Suprapubic skin (tissue), 4 donors: Measurements from ENCODE around the gene ASRGL1. TPM values are rescaled to one million over a fixed set of nuclear protein-coding genes. Genes with fewer than 3 reads are reported as not detected.
"Not testable (repeated sequence)": the region's sequence is repeated elsewhere in the genome, so short reads cannot be mapped to it uniquely, and the experiment has no call there.

Experiments
- DNase-seq, 2 donors: peaks; one replicate each; pipeline ENCODE4 v3.0.0-alpha.2; 2019; ENCODE audit warnings: low spot score in 2 of 2
- H3K27ac ChIP-seq: fragments of 200-600 bp; sonication (generic); one replicate; pipeline ENCODE4 v1.5.1; 2019
- H3K27me3 ChIP-seq: fragments of 200-600 bp; sonication (generic); one replicate; pipeline ENCODE4 v1.5.1; 2019
- H3K36me3 ChIP-seq: fragments of 200-600 bp; sonication (generic); one replicate; pipeline ENCODE4 v1.5.1; 2019
- H3K4me1 ChIP-seq: fragments of 200-600 bp; sonication (generic); one replicate; pipeline ENCODE4 v1.5.1; 2019
- H3K4me3 ChIP-seq: fragments of 200-600 bp; sonication (generic); one replicate; pipeline ENCODE4 v1.5.1; 2019; ENCODE audit warnings: mild to moderate bottlenecking
- H3K9me3 ChIP-seq: fragments of 200-600 bp; sonication (generic); one replicate; pipeline ENCODE4 v1.5.1; 2019
- CTCF ChIP-seq, 2 donors: fragments of 200-600 bp in 1 of 2; fragments of 450-650 bp in 1 of 2; sonication (generic) in 1 of 2; IDR thresholded peaks; one replicate each; pipeline ENCODE4 v1.5.1; 2016 to 2019; ENCODE audit warnings: antibody characterized with exemption in 2 of 2, mild to moderate bottlenecking in 1 of 2, moderate library complexity in 1 of 2
- EP300 ChIP-seq: sonication (generic); formaldehyde crosslinking; IDR thresholded peaks from one replicate; pipeline ENCODE4 v1.6.1; 2017; ENCODE audit warnings: antibody characterized with exemption
- POLR2A ChIP-seq, 2 donors: fragments of 450-650 bp; IDR thresholded peaks; one replicate each; pipeline ENCODE4 v1.6.1; 2017; ENCODE audit warnings: antibody characterized with exemption in 2 of 2, mild to moderate bottlenecking in 2 of 2, moderate library complexity in 2 of 2
- POLR2AphosphoS5 ChIP-seq, 3 donors: sonication (generic); formaldehyde crosslinking; IDR thresholded peaks; one replicate each; pipeline ENCODE4 v1.6.1; 2017; ENCODE audit warnings: antibody characterized with exemption in 3 of 3
- WGBS: methylation state at CpG from one replicate; pipeline ENCODE4 v1.1.5; 2018; 5-methylcytosine and 5-hydroxymethylcytosine counted together
- total RNA-seq, 4 donors: library from RNA; depleted of rRNA; stranded (reverse); fragments of >200 nt; gene quantifications; one replicate each; pipeline ENCODE4 v1.1.0, GENCODE V29; 2016

ASRGL1 gene
- total RNA-seq, 4 donors from 2014 or later, result 2.5 to 10.5 (median 5.2) TPM

- H3K9me3 ChIP-seq, result no peaks in the 10 kb centered on the region
- WGBS, result 56% methylated on average over 4 of the region's 4 CpGs
- H3K27me3 ChIP-seq, result no peaks in the 10 kb centered on the region
- no peaks in the 10 kb centered on the region for H3K4me1 ChIP-seq
- TF ChIP-seq CTCF (IDR thresholded peaks at IDR 0.05), result no peak
- TF ChIP-seq EP300, result no peak
- no peak for TF ChIP-seq POLR2AphosphoS5 (IDR thresholded peaks at IDR 0.05)
- TF ChIP-seq POLR2A (IDR thresholded peaks at IDR 0.05), result no peak
- H3K4me3 ChIP-seq, result no peak overlapping the region
- no peak for DNase-seq
- no peak overlapping the region for H3K27ac ChIP-seq
- H3K36me3 ChIP-seq, result no peaks in the 10 kb centered on the region
Observed at GRCh38 chr11:62360685-62361084, 23.4 kb downstream of the ASRGL1 start.

GRCh38 chr11:62368861-62369477, 31.7 kb downstream of the ASRGL1 start:
- H3K4me3 ChIP-seq, H3K27ac ChIP-seq, H3K4me1 ChIP-seq, DNase-seq, H3K9me3 ChIP-seq, H3K27me3 ChIP-seq, H3K36me3 ChIP-seq: not testable (repeated sequence)
- WGBS, result 83% methylated on average over 7 of the region's 7 CpGs

- H3K4me1 ChIP-seq, result no peaks in the 10 kb centered on the region
- no peaks in the 10 kb centered on the region for H3K27me3 ChIP-seq
- TF ChIP-seq EP300 (no peak), CTCF (IDR thresholded peaks at IDR 0.05) (no peak)
- no peaks in the 10 kb centered on the region for H3K36me3 ChIP-seq
- WGBS, result 76% methylated on average over 30 of the region's 39 CpGs
- H3K9me3 ChIP-seq, result no peaks in the 10 kb centered on the region
- no peak for DNase-seq
- no peak overlapping the region for H3K27ac ChIP-seq
- no peak overlapping the region for H3K4me3 ChIP-seq
Observed at GRCh38 chr11:62370743-62371440, 33.6 kb downstream of the ASRGL1 start.

GRCh38 chr11:62372871-62373270, 35.6 kb downstream of the ASRGL1 start:
- no peak overlapping the region for H3K4me3 ChIP-seq
- H3K27ac ChIP-seq, result no peak overlapping the region
- DNase-seq, result no peak
- H3K36me3 ChIP-seq, result no peaks in the 10 kb centered on the region
- H3K4me1 ChIP-seq, result no peaks in the 10 kb centered on the region
- no peak for TF ChIP-seq POLR2AphosphoS5 (IDR thresholded peaks at IDR 0.05)
- no peak for TF ChIP-seq POLR2A (IDR thresholded peaks at IDR 0.05)
- no peak for TF ChIP-seq EP300
- TF ChIP-seq CTCF (IDR thresholded peaks at IDR 0.05), result no peak
- no peaks in the 10 kb centered on the region for H3K27me3 ChIP-seq
- H3K9me3 ChIP-seq, result no peaks in the 10 kb centered on the region
- 87% methylated on average over 5 of the region's 6 CpGs for WGBS

- no peaks in the 10 kb centered on the region for H3K4me1 ChIP-seq
- 91% methylated on average over 18 of the region's 18 CpGs for WGBS
- H3K9me3 ChIP-seq, result no peaks in the 10 kb centered on the region
- no peak for TF ChIP-seq POLR2A (IDR thresholded peaks at IDR 0.05)
- no peak for TF ChIP-seq EP300
- no peak for TF ChIP-seq CTCF (IDR thresholded peaks at IDR 0.05)
- TF ChIP-seq POLR2AphosphoS5 (IDR thresholded peaks at IDR 0.05), result no peak
- no peaks in the 10 kb centered on the region for H3K36me3 ChIP-seq
- no peak overlapping the region for H3K27ac ChIP-seq
- H3K4me3 ChIP-seq, result no peak overlapping the region
- H3K27me3 ChIP-seq, result no peaks in the 10 kb centered on the region
- no peak for DNase-seq
Observed at GRCh38 chr11:62373464-62374119, 36.3 kb downstream of the ASRGL1 start.
